HG03280 (cell line): ENCODE results near the gene GLYAT.
"Not testable (repeated sequence)": the region's sequence is repeated elsewhere in the genome, so short reads cannot be mapped to it uniquely, and the experiment has no call there.

Source experiments
- ATAC-seq: cut with Tn5 transposase; IDR thresholded peaks from one replicate; pipeline ENCODE4 v1.9.1; 2021; ENCODE audit warnings: mild to moderate bottlenecking, moderate library complexity; ENCODE audit not compliant: unreplicated experiment

The GLYAT gene

DNA sequence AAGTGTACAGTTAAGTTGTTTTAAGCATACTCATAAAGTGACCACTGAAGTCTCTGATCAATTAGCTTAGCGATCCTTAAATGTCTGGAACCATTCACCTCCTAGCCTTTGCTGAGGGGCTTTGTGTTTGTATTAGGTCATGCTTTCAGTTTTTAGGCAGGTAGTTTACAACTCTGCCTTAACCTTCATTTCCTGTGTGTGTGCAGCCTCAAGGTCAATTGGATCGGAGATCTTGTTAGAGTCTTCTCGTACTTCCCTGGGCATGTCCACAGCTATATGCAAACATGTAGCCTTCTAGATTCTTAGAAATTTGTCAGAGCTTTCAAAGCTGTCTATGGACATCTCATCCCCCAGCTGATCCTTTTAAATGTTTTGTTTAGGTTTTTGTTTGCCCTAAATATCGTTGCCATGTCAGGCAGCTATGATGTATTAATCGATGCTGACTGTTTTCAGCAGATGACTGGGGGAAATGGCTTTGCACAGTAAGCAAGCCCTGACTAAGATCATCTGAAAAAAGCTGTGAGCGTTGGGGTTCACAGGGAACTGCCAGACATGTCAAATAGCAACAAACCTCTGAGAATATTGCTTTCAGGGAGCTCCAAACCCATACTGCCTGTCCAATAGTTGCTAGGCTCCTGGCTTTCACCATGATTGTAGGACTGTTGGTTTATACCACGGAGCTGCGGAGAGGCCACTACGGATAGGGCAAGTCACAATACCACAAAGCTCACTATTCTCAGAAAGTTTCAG, 45.6 kb downstream of the GLYAT start:
- peak; percentile 55 for ATAC-seq

DNA sequence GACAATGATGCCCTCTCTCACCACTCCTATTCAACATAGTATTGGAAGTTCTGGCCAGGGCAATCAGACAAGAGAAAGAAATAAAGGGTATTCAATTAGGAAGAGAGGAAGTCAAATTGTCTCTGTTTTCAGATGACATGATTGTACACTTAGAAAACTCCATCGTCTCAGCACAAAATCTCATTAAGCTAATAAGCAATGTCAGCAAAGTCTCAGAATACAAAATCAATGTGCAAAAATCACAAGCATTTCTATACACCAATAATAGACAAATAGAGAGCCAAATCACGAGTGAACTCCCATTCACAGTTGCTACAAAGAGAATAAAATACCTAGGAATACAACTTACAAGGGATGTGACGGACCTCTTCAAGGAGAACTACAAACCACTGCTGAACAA, 49.1 kb downstream of the GLYAT start:
- ATAC-seq = not testable (repeated sequence)

DNA sequence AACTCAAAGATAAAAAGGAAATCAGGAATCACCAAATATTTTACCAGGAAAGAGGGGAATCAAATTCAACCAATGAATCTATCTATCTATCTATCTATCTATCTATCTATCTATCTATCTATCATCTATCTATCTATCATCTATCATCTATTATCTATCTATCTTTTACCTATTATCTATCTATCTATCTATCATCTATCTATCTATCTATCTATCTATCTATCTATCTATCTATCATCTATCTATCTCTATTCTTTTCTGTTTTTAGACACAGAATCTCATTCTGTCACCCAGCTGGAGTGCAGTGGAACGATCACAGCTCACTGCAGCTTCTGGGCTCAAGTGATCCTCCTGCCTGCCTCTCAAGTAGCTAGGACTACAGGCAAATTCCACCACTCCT, 54.2 kb downstream of the GLYAT start:
- not testable (repeated sequence) for ATAC-seq

DNA sequence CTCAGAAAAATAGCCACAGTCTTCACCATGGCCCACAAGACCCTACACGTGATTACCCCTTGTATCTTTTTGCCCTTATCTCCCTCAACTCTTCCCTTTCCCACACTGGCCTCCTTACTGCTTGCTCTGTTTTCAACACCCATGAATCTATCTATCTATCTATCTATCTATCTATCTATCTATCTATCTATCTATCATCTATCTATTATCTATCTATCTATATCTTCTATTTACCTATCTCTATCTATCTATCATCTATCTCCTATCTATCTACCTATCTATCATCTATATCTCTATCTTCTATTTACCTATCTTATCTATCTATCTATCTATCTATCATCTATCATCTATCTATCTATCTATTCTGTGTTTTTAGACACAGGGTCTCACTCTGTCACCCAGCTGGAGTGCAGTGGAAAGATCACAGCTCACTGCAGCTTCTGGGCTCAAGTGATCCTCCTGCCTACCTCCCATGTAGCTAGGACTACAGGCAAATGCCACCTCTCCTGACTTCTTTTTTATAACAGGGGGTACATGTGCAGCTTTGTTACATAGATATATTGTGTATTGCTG, 55.1 kb downstream of the GLYAT start:
- ATAC-seq = no peak

DNA sequence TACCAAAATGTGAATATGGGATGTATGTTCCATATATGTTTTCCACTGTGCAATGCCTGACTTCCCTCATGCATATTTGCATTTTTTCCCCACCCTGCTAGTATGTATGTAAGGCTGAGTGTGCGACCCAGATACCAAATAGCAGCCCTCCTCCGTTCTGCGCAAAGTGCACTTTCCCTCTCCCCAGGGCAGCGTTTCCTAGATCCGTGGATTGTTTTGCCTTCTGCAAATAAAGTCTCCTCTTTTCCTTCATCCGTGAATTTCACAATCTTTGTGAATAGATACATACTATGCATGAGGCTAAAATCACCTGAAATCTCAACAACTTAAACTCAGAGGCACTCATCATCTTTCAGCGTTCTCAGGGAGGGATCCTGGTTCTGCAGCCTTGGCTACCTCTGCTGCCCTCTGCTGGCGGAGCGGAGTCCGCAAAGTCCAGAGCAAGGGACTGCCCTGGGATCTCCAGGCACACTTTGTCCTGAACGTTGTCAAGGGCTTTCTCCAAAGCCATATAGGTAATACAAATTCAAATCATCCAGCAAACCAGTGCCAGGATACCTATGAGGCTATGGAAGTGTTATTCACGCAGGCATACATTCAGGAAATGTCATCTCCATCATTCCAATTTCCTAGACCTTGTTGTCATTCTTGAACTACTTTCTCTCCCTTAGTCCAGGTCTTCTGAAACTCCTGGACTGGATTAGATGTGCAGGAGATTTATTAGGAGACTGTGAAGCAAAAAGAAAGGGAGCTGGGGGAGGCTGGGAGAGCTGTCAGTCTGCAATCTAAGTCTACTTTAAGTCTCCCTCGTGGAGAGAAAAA, 56.2 kb downstream of the GLYAT start:
- ATAC-seq = peak; percentile 90

DNA sequence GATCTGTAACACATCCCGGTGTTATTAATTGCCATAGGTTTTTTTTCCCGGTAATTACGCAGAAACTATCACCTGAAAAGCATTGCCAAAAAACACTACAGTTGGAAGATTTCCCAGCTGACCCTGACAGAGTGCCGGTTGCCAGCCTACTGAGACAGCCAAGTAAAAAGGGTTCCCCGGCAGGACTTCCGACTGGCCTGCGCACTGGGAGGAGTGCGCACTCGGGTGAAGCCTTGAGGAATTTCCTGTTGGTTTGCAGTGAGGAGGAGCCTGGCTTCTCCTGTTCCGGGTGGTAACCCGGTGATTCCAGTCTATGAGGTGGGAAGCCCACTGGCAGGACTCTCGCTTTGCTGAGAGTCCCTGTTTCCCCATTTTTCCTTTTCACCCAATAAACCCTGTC, 57.1 kb downstream of the GLYAT start:
- ATAC-seq = no peak

DNA sequence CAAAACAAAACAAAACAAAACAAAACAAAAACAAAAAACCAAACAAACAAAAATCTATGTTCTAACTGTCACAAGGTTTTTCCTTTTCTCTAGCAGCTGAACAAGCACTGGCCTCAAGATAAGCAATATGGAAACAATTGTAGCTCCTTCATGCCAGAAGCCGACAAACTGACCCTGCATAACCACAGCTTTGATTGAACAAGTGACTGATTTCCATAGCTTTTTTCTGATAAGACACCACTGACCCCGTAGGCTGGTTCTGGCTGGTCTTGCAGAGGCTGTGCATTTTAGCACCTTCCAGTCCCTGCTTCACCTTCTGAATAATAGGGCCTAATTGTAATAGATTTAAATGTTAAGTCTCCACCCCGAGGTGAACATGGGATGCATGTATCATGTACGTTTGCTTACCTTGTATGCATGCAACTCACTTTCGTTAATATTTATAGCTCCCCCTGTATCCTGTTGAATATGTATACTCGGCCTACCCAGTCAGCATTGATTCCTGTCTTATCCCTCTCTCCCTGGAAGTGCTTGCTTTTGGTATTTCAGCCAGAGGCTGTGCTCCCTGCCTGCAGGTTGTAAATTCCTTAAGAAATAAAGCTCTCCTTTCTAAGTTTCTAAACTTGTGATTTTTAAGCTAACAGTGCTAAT, 59.6 kb downstream of the GLYAT start:
- ATAC-seq = no peak

DNA sequence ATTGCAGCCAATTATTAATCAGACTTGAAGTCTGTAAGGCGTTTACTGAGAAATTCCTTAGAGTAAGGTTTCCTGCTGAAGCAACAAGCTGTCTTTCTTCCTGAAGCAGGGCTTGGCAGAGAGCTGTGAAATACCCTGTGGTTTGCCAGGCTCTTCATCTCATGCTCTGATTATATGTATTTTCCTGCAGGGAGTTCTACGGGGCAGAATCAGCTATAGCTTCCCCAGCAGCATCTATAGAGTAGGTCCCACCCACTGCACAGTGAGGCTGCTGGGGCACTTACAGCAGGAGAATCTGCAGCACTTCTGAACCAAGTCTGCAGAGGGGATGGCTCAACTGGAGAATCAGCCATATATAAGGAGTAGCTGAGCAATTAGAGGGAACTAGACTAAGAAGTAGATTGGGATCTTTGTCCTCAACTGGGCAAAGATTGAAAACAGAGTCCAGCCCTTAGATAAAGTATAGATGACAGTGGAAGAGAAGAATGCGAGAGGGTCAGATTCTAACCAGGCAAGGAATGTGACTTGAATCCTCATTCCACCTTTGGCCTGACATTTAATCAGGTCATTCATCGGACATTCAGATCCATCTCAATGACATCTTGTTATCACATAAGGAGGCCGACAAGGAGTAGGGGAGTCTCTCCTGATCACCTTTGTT, 71.7 kb downstream of the GLYAT start:
- ATAC-seq = no peak

DNA sequence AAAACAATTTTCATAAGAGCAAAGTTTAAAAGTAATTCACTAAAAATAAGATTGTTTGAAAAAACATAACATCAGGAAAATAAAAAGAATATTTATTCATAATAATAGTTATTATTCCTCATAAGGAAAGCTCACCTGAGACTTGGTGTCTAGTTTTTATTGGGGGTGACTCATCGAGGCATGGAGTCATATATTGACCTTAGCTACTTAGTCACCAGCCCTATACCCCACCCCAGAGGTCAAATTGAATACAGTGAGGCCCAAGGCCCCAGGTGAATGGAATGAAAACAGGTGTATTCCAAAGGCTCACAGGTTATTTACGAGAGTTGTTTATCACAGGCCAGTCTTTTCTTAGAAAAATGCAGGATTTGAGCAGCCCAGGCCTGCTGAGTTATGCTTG, 72.3 kb downstream of the GLYAT start:
- ATAC-seq = no peak
